Astrocyte (in vitro differentiated cells and primary cell): ENCODE results near the gene NUP205.

Source experiments
- EZH2 ChIP-seq: IDR thresholded peaks from 2 replicates; pipeline ENCODE4 v1.6.1; 2012; ENCODE audit warnings: mild to moderate bottlenecking, low read length, inconsistent platforms; ENCODE audit not compliant: insufficient read depth
- TF ChIP-seq, protein P1 (sequence below): IDR thresholded peaks from 2 replicates; pipeline ENCODE4 v1.5.1; 2011; ENCODE audit warnings: low read depth, mild to moderate bottlenecking, inconsistent platforms, low read length, moderate library complexity; ENCODE audit not compliant: insufficient read depth

DNA sequence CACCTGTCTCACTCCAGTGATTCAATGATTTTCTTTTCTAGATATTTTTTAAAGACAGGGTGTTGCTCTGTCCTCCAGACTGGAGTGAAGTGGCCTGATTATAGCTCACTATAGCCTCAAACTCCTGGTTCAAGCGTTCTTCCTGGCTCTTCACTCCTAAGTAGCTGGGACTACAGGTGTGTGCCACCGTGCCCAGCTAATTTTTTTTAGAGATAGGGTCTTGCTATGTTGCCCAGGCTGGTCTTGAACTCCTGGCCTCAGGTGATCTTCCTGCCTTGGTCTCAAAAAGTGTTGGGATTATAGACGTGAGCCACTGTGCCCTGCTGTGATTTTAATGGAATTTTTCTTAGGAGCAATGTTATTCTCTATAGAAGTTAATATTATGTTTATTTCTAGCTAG lies 14.1 kb downstream of the NUP205 start:
- TF ChIP-seq, protein P1, sequence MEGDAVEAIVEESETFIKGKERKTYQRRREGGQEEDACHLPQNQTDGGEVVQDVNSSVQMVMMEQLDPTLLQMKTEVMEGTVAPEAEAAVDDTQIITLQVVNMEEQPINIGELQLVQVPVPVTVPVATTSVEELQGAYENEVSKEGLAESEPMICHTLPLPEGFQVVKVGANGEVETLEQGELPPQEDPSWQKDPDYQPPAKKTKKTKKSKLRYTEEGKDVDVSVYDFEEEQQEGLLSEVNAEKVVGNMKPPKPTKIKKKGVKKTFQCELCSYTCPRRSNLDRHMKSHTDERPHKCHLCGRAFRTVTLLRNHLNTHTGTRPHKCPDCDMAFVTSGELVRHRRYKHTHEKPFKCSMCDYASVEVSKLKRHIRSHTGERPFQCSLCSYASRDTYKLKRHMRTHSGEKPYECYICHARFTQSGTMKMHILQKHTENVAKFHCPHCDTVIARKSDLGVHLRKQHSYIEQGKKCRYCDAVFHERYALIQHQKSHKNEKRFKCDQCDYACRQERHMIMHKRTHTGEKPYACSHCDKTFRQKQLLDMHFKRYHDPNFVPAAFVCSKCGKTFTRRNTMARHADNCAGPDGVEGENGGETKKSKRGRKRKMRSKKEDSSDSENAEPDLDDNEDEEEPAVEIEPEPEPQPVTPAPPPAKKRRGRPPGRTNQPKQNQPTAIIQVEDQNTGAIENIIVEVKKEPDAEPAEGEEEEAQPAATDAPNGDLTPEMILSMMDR, result no peak
- TF ChIP-seq EZH2, result no peak
